Measurements from ENCODE around the gene SHROOM2.

DNA sequence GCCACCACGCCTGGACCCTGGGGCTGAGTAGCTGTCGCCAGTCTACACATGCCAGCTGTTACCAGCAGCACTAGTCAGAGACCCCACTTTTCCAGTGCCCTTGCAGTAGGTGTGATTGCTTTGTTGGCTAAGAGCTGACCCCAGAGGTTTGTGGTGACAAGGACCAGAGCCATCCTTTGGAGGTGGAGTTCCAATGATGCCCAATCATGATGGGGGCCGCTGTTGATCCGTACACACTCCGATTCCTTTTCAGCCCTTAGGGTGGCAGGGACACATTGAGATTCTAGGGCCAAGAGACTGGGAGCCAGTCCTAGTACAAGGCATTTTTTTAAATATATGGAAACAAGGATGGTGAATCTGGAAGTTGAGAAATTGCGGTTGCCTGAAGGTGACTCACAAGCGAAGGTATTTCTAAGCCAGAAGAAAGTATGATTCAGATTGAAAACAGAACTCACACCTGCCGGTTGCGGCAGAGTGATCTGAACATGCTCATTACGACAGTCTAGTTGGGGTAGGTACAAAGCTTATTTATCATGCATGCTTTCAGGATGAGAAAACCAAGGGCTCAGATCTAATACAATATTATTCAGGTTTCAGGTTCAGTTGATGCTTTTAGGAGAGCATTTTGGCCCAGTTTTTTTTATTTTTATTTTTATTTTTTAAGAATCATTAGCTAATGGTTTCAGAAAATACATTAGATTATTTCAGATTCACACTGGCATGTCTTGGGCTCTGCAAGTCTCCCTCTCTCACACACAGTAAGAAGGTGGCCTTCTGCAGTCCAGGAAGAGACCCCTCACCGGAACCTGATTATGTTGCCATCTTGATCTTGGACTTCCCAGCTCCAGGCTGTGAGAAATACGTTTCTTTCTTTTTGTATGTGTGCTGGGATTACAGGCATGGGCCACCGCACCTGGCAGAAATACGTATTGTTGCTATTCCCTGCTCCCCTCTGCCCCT is 43.4 kb downstream of the SHROOM2 start:
- TF ChIP-seq, protein P1, sequence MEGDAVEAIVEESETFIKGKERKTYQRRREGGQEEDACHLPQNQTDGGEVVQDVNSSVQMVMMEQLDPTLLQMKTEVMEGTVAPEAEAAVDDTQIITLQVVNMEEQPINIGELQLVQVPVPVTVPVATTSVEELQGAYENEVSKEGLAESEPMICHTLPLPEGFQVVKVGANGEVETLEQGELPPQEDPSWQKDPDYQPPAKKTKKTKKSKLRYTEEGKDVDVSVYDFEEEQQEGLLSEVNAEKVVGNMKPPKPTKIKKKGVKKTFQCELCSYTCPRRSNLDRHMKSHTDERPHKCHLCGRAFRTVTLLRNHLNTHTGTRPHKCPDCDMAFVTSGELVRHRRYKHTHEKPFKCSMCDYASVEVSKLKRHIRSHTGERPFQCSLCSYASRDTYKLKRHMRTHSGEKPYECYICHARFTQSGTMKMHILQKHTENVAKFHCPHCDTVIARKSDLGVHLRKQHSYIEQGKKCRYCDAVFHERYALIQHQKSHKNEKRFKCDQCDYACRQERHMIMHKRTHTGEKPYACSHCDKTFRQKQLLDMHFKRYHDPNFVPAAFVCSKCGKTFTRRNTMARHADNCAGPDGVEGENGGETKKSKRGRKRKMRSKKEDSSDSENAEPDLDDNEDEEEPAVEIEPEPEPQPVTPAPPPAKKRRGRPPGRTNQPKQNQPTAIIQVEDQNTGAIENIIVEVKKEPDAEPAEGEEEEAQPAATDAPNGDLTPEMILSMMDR (conservative IDR thresholded peaks at IDR 0.05; ENCODE audit: low read depth, low read length): no peak
- TF ChIP-seq, protein P2, sequence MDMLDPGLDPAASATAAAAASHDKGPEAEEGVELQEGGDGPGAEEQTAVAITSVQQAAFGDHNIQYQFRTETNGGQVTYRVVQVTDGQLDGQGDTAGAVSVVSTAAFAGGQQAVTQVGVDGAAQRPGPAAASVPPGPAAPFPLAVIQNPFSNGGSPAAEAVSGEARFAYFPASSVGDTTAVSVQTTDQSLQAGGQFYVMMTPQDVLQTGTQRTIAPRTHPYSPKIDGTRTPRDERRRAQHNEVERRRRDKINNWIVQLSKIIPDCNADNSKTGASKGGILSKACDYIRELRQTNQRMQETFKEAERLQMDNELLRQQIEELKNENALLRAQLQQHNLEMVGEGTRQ (IDR thresholded peaks at IDR 0.05; ENCODE audit: low read depth, low read length): no peak
- no peak for TF ChIP-seq POLR2A (IDR thresholded peaks at IDR 0.05; ENCODE audit: low read depth, low read length)
- TF ChIP-seq MAFK (IDR thresholded peaks at IDR 0.05; ENCODE audit: low read depth, low read length): no peak
- TF ChIP-seq RAD21 (IDR thresholded peaks at IDR 0.05; ENCODE audit: low read length): no peak
- no peak for TF ChIP-seq MXI1 (IDR thresholded peaks at IDR 0.05; ENCODE audit: borderline replicate concordance, low read depth, low read length)
